Osteoblast (primary cell): Measurements from ENCODE around the gene MGAT5. TPM values are rescaled to one million over a fixed set of nuclear protein-coding genes. Genes with fewer than 3 reads are reported as not detected.

ENCODE experiments used
- DNase-seq: peaks from one replicate; pipeline ENCODE4 v3.0.0; 2011; ENCODE audit warnings: low spot score, mixed read lengths; ENCODE audit not compliant: insufficient read length; ENCODE audit errors: missing footprints
- H2AFZ ChIP-seq: 2 replicates; pipeline ENCODE4 v1.6.0; 2011; ENCODE audit warnings: mild to moderate bottlenecking, low read length
- H3K27ac ChIP-seq: 2 replicates; pipeline ENCODE4 v1.5.1; 2011; ENCODE audit warnings: mild to moderate bottlenecking, low read depth, low read length, moderate library complexity
- H3K27me3 ChIP-seq: 2 replicates; pipeline ENCODE4 v1.6.0; 2012; ENCODE audit warnings: mild to moderate bottlenecking, control low read depth, inconsistent platforms, low read length, moderate library complexity; ENCODE audit not compliant: insufficient read depth
- H3K36me3 ChIP-seq: 2 replicates; pipeline ENCODE4 v1.5.1; 2011; ENCODE audit warnings: mild to moderate bottlenecking, low read length, control low read depth, moderate library complexity; ENCODE audit not compliant: insufficient read depth
- H3K4me1 ChIP-seq: 2 replicates; pipeline ENCODE4 v1.5.1; 2011; ENCODE audit warnings: mild to moderate bottlenecking, low read length, control low read depth, moderate library complexity; ENCODE audit not compliant: insufficient read depth
- H3K4me2 ChIP-seq: 2 replicates; pipeline ENCODE4 v1.6.0; 2011; ENCODE audit warnings: mild to moderate bottlenecking, low read length; ENCODE audit not compliant: insufficient read depth
- H3K4me3 ChIP-seq: fragments of 200-600 bp; sonication (generic); 3 replicates; pipeline ENCODE4 v1.5.1; 2012; ENCODE audit warnings: mild to moderate bottlenecking, low read length, inconsistent platforms; ENCODE audit not compliant: insufficient read depth
- H3K79me2 ChIP-seq: 2 replicates; pipeline ENCODE4 v1.6.0; 2012; ENCODE audit warnings: mild to moderate bottlenecking, low read length, control low read depth, inconsistent platforms; ENCODE audit not compliant: insufficient read depth
- H3K9me3 ChIP-seq: 2 replicates; pipeline ENCODE4 v1.5.1; 2011; ENCODE audit warnings: low read depth, low read length, control low read depth
- H4K20me1 ChIP-seq: 2 replicates; pipeline ENCODE4 v1.6.0; 2012; ENCODE audit warnings: mild to moderate bottlenecking, low read length, control low read depth; ENCODE audit not compliant: insufficient read depth
- CTCF ChIP-seq: IDR thresholded peaks from 2 replicates; pipeline ENCODE4 v1.5.1; 2011; ENCODE audit warnings: mild to moderate bottlenecking, low read depth, low read length, moderate library complexity; ENCODE audit errors: extremely low read depth
- total RNA-seq: library from RNA; depleted of rRNA; stranded (reverse); fragments of >200 nt; gene quantifications from 2 replicates; pipeline ENCODE4 v1.2.3, GENCODE V29; 2012

The MGAT5 gene
- total RNA-seq, 1 donor: 29.7 TPM

- TF ChIP-seq CTCF: no peak
These were observed 192.6 kb downstream of the MGAT5 start for GRCh38 chr2:134446383-134447017.

GRCh38 chr2:134447669-134448068 lies 193.8 kb downstream of the MGAT5 start:
- H3K9me3 ChIP-seq: no peaks in the 10 kb centered on the region
- no peaks in the 10 kb centered on the region for H3K27me3 ChIP-seq
- no peak overlapping the region for H3K27ac ChIP-seq
- no peak overlapping the region for H3K4me2 ChIP-seq
- H3K79me2 ChIP-seq: no peaks in the 10 kb centered on the region
- H3K36me3 ChIP-seq: peaks cover 2% of the 10 kb centered on the region
- H3K4me1 ChIP-seq: peaks cover 13% of the 10 kb centered on the region
- no peak overlapping the region for H3K4me3 ChIP-seq
- no peak overlapping the region for H2AFZ ChIP-seq
- DNase-seq: no peak
- no peak for TF ChIP-seq CTCF
- H4K20me1 ChIP-seq: no peaks in the 10 kb centered on the region

More at GRCh38 chr2:134446383-134447017, 192.6 kb downstream of the MGAT5 start:
- no peaks in the 10 kb centered on the region for H3K27me3 ChIP-seq
- no peak overlapping the region for H3K27ac ChIP-seq
- peaks cover 13% of the 10 kb centered on the region for H3K4me1 ChIP-seq
- peaks cover 6% of the 10 kb centered on the region for H3K36me3 ChIP-seq
- DNase-seq: peak; percentile 90
- H3K9me3 ChIP-seq: no peaks in the 10 kb centered on the region
- no peak overlapping the region for H3K4me2 ChIP-seq
- no peaks in the 10 kb centered on the region for H4K20me1 ChIP-seq
- H3K79me2 ChIP-seq: no peaks in the 10 kb centered on the region
- no peak overlapping the region for H2AFZ ChIP-seq
- no peak overlapping the region for H3K4me3 ChIP-seq

- Histone ChIP-seq H3K9me3 (no peaks in the 10 kb centered on the region), H3K4me3 (no peak overlapping the region), H3K27me3 (no peaks in the 10 kb centered on the region), H3K4me1 (peaks cover 13% of the 10 kb centered on the region), H4K20me1 (no peaks in the 10 kb centered on the region), H3K79me2 (no peaks in the 10 kb centered on the region), H2AFZ (no peak overlapping the region), H3K27ac (no peak overlapping the region), H3K4me2 (no peak overlapping the region), H3K36me3 (peaks cover 2% of the 10 kb centered on the region)
- no peak for TF ChIP-seq CTCF
- no peak for DNase-seq
These were observed 194.8 kb downstream of the MGAT5 start for GRCh38 chr2:134448650-134449049.

GRCh38 chr2:134449157-134449556 lies 195.3 kb downstream of the MGAT5 start:
- no peak for DNase-seq
- Histone ChIP-seq H3K27ac (no peak overlapping the region), H3K27me3 (no peaks in the 10 kb centered on the region), H3K79me2 (no peaks in the 10 kb centered on the region), H3K4me3 (no peak overlapping the region), H3K4me2 (no peak overlapping the region), H3K9me3 (no peaks in the 10 kb centered on the region), H3K4me1 (peaks cover 13% of the 10 kb centered on the region), H2AFZ (no peak overlapping the region), H3K36me3 (peaks cover 2% of the 10 kb centered on the region), H4K20me1 (no peaks in the 10 kb centered on the region)
- TF ChIP-seq CTCF: no peak
